Mesothelial cell of epicardium (in vitro differentiated cells): ENCODE measurements around the gene MTUS2. TPM values are rescaled to one million over a fixed set of nuclear protein-coding genes. Genes with fewer than 3 reads are reported as not detected.

Experiments used
- DNase-seq, 2 experiments: peaks; one replicate each; pipeline ENCODE4 v3.0.0; 2021; ENCODE audit warnings: low spot score in 2 of 2; ENCODE audit not compliant: unreplicated experiment in 2 of 2
- H3K27ac Mint-ChIP-seq: 2 replicates; pipeline ENCODE4 v1.8.0; 2021; ENCODE audit warnings: mixed read lengths
- H3K27me3 Mint-ChIP-seq: 2 replicates; pipeline ENCODE4 v1.8.0; 2021; ENCODE audit warnings: low read depth, mixed read lengths
- H3K36me3 Mint-ChIP-seq: 2 replicates; pipeline ENCODE4 v1.8.0; 2021; ENCODE audit warnings: mixed read lengths
- H3K4me1 Mint-ChIP-seq: 2 replicates; pipeline ENCODE4 v1.8.0; 2021; ENCODE audit warnings: mixed read lengths
- H3K4me3 Mint-ChIP-seq: 2 replicates; pipeline ENCODE4 v1.8.0; 2021; ENCODE audit warnings: mild to moderate bottlenecking, moderate library complexity, mixed read lengths
- H3K9me3 Mint-ChIP-seq: 2 replicates; pipeline ENCODE4 v1.8.0; 2021; ENCODE audit warnings: mixed read lengths
- total RNA-seq: library from RNA; stranded (reverse); gene quantifications from 3 replicates; pipeline ENCODE4 v1.2.1, GENCODE V29; 2021
- TF ChIP-seq, protein P1 (sequence below): fragments of 200-600 bp; sonication (generic); IDR thresholded peaks from one replicate; pipeline ENCODE4 v1.5.0; 2021; ENCODE audit warnings: antibody characterized with exemption; ENCODE audit not compliant: unreplicated experiment

MTUS2 gene
- total RNA-seq, 1 donor from 2014 or later, result 1.4 TPM

DNA sequence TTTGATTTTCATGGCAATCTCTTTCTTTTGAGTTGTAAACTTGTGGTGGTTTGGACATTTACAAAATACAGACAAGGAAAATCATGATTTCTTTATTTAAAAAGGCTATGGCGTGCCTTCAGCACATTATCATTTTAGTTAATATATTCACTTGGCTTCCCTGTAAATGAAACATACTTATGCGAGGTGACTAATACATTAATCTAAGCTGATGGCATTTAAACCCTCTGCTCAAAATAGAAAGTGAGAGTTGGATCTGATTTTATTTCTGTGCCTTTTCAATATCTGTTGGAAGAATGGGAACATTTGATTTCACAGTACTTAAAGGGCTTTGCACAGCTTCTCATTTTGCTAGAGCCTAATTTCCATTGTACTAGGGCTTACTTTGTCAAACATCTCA is 289.8 kb downstream of the MTUS2 start:
- Mint-ChIP-seq H3K4me3 (no peak overlapping the region), H3K9me3 (no peaks in the 10 kb centered on the region), H3K27me3 (no peaks in the 10 kb centered on the region), H3K4me1 (peaks cover 19% of the 10 kb centered on the region), H3K27ac (no peak overlapping the region), H3K36me3 (no peaks in the 10 kb centered on the region)
- TF ChIP-seq, protein P1, sequence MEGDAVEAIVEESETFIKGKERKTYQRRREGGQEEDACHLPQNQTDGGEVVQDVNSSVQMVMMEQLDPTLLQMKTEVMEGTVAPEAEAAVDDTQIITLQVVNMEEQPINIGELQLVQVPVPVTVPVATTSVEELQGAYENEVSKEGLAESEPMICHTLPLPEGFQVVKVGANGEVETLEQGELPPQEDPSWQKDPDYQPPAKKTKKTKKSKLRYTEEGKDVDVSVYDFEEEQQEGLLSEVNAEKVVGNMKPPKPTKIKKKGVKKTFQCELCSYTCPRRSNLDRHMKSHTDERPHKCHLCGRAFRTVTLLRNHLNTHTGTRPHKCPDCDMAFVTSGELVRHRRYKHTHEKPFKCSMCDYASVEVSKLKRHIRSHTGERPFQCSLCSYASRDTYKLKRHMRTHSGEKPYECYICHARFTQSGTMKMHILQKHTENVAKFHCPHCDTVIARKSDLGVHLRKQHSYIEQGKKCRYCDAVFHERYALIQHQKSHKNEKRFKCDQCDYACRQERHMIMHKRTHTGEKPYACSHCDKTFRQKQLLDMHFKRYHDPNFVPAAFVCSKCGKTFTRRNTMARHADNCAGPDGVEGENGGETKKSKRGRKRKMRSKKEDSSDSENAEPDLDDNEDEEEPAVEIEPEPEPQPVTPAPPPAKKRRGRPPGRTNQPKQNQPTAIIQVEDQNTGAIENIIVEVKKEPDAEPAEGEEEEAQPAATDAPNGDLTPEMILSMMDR, result no peak
- no peak for DNase-seq

DNA sequence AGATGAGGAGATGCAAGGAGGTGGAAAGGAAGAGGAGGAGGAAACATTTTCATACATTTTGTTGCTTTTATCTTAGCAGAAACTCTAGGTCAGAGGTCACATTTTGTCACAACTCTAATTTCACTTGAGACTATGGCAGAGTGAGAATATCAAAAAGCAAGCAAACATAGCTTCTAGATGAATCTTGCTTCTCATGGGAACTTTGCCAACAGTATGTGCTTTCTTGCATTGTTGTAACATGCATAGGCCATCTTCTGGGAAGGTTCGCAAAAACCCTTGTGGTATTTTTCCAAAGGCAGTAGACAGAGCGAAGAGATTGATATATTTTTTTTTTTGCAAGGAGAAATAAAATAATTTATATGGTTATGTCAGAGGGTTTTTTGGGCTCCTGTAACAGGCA is 291.3 kb downstream of the MTUS2 start:
- TF ChIP-seq, protein P1, result no peak
- Mint-ChIP-seq H3K4me3 (no peak overlapping the region), H3K9me3 (no peaks in the 10 kb centered on the region), H3K27ac (no peak overlapping the region), H3K27me3 (no peaks in the 10 kb centered on the region), H3K4me1 (peaks cover 23% of the 10 kb centered on the region), H3K36me3 (no peaks in the 10 kb centered on the region)
- DNase-seq, result no peak

DNA sequence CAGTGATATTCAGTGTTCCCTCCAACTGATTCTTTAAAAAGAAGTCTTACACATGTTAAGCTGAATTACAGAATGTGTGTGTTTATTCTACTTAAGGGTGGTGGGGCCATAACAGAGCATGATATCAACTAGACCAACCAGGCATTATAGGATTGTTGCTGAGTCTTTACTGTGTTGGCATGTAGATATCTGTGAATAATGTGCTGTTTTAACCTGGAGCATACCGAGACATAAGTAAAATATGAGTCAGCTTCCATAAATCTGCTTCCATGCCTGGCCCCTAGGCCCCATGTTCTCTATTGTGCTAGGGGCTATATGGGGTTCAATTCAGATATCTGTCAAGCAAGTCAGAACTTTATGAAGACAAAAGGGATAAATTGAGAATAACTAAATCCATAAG is 295.7 kb downstream of the MTUS2 start:
- Mint-ChIP-seq H3K27me3 (no peaks in the 10 kb centered on the region), H3K4me3 (no peak overlapping the region), H3K9me3 (no peaks in the 10 kb centered on the region), H3K27ac (no peak overlapping the region), H3K36me3 (no peaks in the 10 kb centered on the region), H3K4me1 (peaks cover 4% of the 10 kb centered on the region)
- TF ChIP-seq, protein P1, result no peak
- no peak for DNase-seq

DNA sequence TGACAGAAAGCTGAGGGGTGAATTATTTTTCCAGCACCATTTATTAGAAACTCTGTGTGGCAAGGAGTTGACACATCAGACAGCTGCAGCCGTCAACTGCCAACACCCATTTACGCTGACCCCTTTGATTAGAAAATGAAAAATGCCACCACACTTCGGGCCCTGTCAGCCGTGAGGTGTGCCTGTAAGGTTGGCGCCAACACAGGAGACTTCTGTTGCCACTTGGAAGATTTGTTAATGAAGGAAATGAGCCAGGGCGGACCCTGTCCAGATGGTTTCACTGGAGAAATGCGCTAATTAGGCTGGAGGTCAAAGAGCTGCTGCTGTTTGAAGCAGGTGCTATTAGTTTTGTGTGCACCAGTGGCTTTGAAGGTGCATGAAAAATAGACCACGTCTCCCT is 297.5 kb downstream of the MTUS2 start:
- no peak for DNase-seq
- no peaks in the 10 kb centered on the region for H3K9me3 Mint-ChIP-seq
- no peaks in the 10 kb centered on the region for H3K27me3 Mint-ChIP-seq
- H3K27ac Mint-ChIP-seq, result no peak overlapping the region
- TF ChIP-seq, protein P1, result no peak
- no peaks in the 10 kb centered on the region for H3K36me3 Mint-ChIP-seq
- peaks cover 4% of the 10 kb centered on the region for H3K4me1 Mint-ChIP-seq
- no peak overlapping the region for H3K4me3 Mint-ChIP-seq

DNA sequence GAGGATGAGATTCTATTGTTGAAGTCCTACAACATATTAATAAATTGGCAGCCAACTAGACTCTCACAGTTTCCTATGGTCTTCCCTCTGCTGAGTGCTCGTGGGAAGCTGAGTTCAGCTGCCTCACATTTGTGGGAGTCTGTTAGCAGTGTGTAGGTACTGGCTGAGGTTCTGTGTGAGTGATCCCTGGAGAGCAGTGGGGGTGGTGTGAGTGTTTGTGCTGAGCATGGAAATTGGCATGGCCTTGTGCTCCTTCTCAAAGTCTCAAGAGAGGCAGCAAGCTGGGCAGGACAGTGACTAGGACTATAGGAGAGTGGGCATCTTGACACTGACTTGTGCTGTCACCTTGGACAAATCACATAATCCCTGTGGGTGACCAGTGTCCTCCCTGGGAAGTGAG is 298.3 kb downstream of the MTUS2 start:
- Mint-ChIP-seq H3K27ac (no peak overlapping the region), H3K9me3 (no peaks in the 10 kb centered on the region), H3K36me3 (no peaks in the 10 kb centered on the region), H3K27me3 (no peaks in the 10 kb centered on the region), H3K4me3 (no peak overlapping the region), H3K4me1 (peaks cover 4% of the 10 kb centered on the region)
- TF ChIP-seq, protein P1, result no peak
- no peak for DNase-seq
